Measurements from ENCODE around the gene KRT8. TPM values are rescaled to one million over a fixed set of nuclear protein-coding genes. Genes with fewer than 3 reads are reported as not detected.

KRT8 gene
- polyA plus RNA-seq, 1 experiment, result 18.2 TPM

DNA sequence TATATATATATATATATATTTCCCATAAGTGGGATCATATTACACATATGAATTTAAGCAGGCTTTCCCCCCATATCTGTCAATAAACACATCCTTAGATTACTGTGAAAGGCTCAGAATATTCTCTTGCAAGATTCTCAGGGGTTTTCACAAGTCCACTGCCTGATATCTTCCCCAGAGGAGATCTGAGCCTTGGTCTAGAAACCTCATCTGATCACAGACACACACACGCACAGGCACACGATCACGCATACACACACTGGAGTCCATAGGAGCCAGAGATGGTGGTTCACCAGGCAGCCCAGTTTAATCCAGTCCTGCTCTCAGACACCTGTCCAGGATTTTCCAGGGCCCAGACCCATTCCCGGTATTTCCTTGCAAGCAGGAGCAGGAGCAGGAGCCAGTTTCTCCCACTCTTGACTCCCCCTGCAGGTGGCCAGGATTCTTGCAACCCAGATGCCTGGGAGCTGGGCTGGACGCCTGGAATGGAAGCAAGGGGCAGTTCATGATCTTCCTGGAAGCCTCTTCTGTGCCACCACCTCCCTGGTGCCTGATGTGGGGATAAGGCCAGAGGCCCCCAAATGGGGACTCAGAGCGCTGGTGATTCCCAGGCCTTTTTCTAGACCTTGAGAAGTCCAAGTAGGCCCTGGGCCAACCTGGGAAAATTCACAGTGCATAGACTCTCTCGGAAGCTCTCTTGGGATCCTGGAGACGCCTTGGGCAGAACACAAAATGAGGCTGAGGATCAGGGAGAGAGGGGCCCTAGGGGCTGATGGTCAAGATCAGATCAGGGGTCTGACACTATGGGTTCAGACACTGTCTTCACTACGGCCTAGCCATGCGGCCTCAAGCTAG lies 39.6 kb downstream of the KRT8 start:
- H3K27me3 ChIP-seq (ENCODE audit: control insufficient read depth, insufficient read depth, low read length), result peaks cover 3% of the 10 kb centered on the region
- H3K9me3 ChIP-seq (ENCODE audit: control insufficient read depth, insufficient read depth, low read length), result no peaks in the 10 kb centered on the region; the same call in 1 of the 2 replicates
- DNase-seq (ENCODE audit: low read depth, low spot score), result peak; percentile 47
- ChIA-PET POLR2A (no interaction called here), CTCF (interaction anchor here (0.5 to 3.4 kb wide), 23 partner anchors 9 to 840 kb away, joined by 3 to 27 read pairs (median 3); partner anchors contain the start of genes KRT76 and KRT78)
- H3K4me3 ChIP-seq (ENCODE audit: low read depth, low read length), result no peak overlapping the region
- H3K27ac ChIP-seq (ENCODE audit: low read depth, low read length), result no peak overlapping the region
- TF ChIP-seq CTCF (IDR thresholded peaks at IDR 0.05; ENCODE audit: low read depth, low read length), result peak; percentile 89

- ChIA-PET CTCF (interaction anchor here (0.8 to 1.0 kb wide), 3 partner anchors 9 to 490 kb away, joined by 3 to 4 read pairs (median 4); no protein-coding TSS in a partner anchor), POLR2A (no interaction called here)
- TF ChIP-seq CTCF (IDR thresholded peaks at IDR 0.05; ENCODE audit: low read depth, low read length), result no peak
- Histone ChIP-seq H3K27ac (ENCODE audit: low read depth, low read length) (no peak overlapping the region), H3K4me3 (ENCODE audit: low read depth, low read length) (no peak overlapping the region), H3K9me3 (ENCODE audit: control insufficient read depth, insufficient read depth, low read length) (no peaks in the 10 kb centered on the region), H3K27me3 (ENCODE audit: control insufficient read depth, insufficient read depth, low read length) (peaks cover 3% of the 10 kb centered on the region)
- no peak for DNase-seq (ENCODE audit: low read depth, low spot score)
Measured at GRCh38 chr12:52862023-52862422, 42.9 kb downstream of the KRT8 start.

DNA sequence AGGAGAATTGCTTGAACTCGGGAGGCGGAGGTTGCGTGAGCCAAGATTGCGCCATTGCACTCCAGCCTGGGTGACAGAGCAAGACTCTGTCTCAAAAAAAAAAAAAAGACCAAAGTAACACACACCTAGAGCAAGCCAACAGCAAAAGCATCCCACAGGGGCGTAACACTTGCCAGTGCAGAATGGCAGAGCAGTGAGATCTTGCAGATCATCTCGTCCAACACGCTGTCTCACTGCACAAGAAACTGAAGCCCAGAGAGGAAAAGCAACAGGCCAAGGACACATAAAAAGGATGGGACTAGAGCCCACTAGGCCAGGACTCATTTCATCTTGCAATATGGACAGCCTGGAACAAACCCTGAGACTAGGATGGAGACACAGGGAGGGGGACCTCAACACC lies 43.4 kb downstream of the KRT8 start:
- no peak overlapping the region for H3K4me3 ChIP-seq (ENCODE audit: low read depth, low read length)
- CTCF ChIA-PET, result interaction anchor here (0.8 to 1.0 kb wide), 3 partner anchors 9 to 489 kb away, joined by 3 to 4 read pairs (median 4); no protein-coding TSS in a partner anchor

GRCh38 chr12:52860102-52860823 lies 44.6 kb downstream of the KRT8 start:
- ChIA-PET POLR2A (no interaction called here), CTCF (interaction anchor here (1.3 to 1.8 kb wide), 2 partner anchors 10 to 19 kb away, joined by 3 to 5 read pairs; no protein-coding TSS in a partner anchor)
- TF ChIP-seq CTCF (IDR thresholded peaks at IDR 0.05; ENCODE audit: low read depth, low read length), result no peak
- DNase-seq (ENCODE audit: low read depth, low spot score), result no peak
- H3K9me3 ChIP-seq (ENCODE audit: control insufficient read depth, insufficient read depth, low read length), result no peaks in the 10 kb centered on the region
- H3K27ac ChIP-seq (ENCODE audit: low read depth, low read length), result no peak overlapping the region
- no peak overlapping the region for H3K4me3 ChIP-seq (ENCODE audit: low read depth, low read length)
- H3K27me3 ChIP-seq (ENCODE audit: control insufficient read depth, insufficient read depth, low read length), result peaks cover 3% of the 10 kb centered on the region

More for the DNA sequence above, 43.4 kb downstream of the KRT8 start:
- no peaks in the 10 kb centered on the region for H3K9me3 ChIP-seq (ENCODE audit: control insufficient read depth, insufficient read depth, low read length)
- POLR2A ChIA-PET, result no interaction called here
- peaks cover 3% of the 10 kb centered on the region for H3K27me3 ChIP-seq (ENCODE audit: control insufficient read depth, insufficient read depth, low read length)
- H3K27ac ChIP-seq (ENCODE audit: low read depth, low read length), result no peak overlapping the region
- TF ChIP-seq CTCF (IDR thresholded peaks at IDR 0.05; ENCODE audit: low read depth, low read length), result no peak
- no peak for DNase-seq (ENCODE audit: low read depth, low spot score)

Data from AG04450 (cell line).